HG03432 (cell line): Measurements from ENCODE around the gene H19.

Source experiments
- ATAC-seq: cut with Tn5 transposase; IDR thresholded peaks from one replicate; pipeline ENCODE4 v1.9.1; 2021; ENCODE audit warnings: mild to moderate bottlenecking, moderate library complexity; ENCODE audit not compliant: unreplicated experiment

Gene H19

GRCh38 chr11:1948389-1948788 is 49.3 kb downstream of the H19 start:
- no peak for ATAC-seq

- ATAC-seq = peak; percentile 27
These were observed 49.9 kb downstream of the H19 start for GRCh38 chr11:1947592-1948237.

- ATAC-seq = peak; percentile 60
These were observed 50.7 kb downstream of the H19 start, which contains the start of gene MRPL23 for GRCh38 chr11:1946812-1947484. Gene MRPL23 (plus strand): TSS chr11:1947332. CDS start chr11:1947363, 31 bp downstream.
